NCI-H510A (cell line): Measurements from ENCODE around the gene CRTAP.
"Not testable (repeated sequence)": the region's sequence is repeated elsewhere in the genome, so short reads cannot be mapped to it uniquely, and the experiment has no call there.

ENCODE experiments used
- DNase-seq: peaks from one replicate; lab custom pipeline; 2025; lab: John Stamatoyannopoulos, UW

CRTAP gene

GRCh38 chr3:33174711-33175414, 61.0 kb downstream of the CRTAP start:
- no peak for DNase-seq

DNA sequence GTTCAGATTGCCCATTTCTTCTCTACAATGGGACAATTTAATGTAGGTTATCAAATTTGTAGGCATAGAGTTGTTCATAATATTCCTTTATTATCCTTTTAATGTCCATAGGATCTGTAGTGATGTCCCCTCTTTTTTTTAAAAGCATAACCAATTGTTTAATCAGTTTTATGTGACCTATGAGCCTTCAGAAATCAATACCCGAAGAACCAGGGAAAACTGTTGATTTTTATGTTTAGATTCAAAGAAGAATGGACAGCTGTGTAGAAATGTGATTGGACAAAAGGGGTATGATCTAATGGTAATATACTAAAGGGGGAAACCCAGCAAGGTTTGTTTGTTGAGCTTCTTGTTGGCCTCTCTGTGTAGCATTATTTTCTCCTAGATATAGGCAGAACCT, 65.3 kb downstream of the CRTAP start:
- no peak for DNase-seq

DNA sequence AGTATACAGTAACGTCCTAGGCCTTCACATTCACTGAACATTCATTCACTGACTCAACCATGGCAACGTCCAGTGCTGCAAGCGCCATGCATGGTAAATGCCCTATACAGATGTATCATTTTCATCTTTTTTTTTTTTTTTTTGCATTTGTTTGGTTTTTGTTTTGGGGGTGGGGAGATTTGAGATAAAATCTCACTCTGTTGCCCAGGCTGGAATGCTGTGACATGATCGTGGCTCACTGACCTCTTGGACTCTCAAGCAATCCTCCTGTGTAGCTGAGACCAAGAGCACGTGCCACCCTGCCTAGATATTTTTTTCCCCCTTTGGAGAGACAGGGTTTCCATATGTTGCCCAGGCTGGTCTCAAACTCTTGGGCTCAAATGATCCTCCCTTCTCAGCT, 67.4 kb downstream of the CRTAP start:
- no peak for DNase-seq

GRCh38 chr3:33181641-33182040, 67.8 kb downstream of the CRTAP start:
- DNase-seq = not testable (repeated sequence)

GRCh38 chr3:33184863-33185262, 71.0 kb downstream of the CRTAP start:
- no peak for DNase-seq

- no peak for DNase-seq
These were observed 72.9 kb downstream of the CRTAP start for GRCh38 chr3:33186524-33187367.

GRCh38 chr3:33187368-33187634, 73.5 kb downstream of the CRTAP start:
- no peak for DNase-seq

DNA sequence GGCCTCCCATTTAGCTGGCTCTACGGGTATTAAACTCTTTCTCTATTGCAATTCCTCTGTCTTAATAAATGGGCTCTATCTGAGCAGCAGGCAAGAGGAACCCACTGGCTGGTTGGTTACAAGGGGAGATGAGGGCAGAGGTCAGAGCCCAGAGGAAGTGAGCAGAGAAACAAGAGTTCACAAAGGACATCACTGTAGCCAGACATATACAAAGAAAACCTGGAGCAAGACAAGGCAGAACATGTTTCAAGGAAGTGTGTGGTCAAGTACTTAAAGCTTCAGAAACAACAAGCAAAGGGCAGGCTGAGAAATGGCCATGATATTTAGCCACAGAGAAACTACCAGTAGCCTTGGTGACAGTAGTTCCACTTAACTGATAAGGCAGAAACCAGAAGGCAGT, 80.5 kb downstream of the CRTAP start:
- no peak for DNase-seq

GRCh38 chr3:33196538-33196937, 82.7 kb downstream of the CRTAP start:
- DNase-seq = no peak
